ENCODE results near the gene CAMK2N1. TPM values are rescaled to one million over a fixed set of nuclear protein-coding genes. Genes with fewer than 3 reads are reported as not detected.

CAMK2N1 gene
- total and polyA plus RNA-seq, 2 of the 13 experiments (the other 11 are each of a cell fraction or from before 2014, with no cell fraction given): 38.0 to 38.6 TPM

DNA sequence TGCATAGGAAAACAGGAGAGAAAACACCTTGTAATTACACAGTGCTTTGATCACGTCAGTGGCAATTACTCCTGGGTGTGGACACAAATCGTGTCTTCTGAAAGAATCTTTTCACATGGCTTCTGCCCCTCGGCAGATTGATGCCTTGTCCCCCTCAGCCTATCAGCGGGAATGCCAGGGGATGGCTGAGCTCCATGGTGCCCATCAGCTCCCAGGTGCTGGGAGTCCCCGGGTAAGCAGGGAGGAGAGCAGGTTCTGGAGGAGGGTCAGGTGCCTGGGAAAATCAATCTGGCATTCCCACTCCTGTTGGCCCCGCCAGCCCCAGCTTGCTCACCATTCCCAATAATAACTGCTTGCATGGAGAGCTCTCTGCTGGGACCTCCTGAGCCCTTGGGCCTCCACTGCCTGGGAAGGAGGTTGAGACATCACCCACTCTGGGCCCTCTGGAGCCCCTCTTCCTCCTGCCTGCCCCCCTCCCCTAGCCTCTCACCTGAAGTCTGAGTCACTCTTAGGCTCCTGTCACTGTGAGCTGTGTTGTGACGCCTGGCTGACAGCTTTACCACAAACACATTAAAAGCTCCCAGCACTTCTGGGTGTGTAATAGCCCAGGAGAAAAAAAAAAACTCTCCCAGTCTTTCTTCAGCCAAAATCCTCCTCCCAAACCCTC lies 4.9 kb downstream of the CAMK2N1 start (continued):
- TF ChIP-seq SNAI1 (CRISPR knock-in tag; IDR thresholded peaks at IDR 0.05; ENCODE audit: borderline replicate concordance): no peak
- TF ChIP-seq FOXK1 (CRISPR knock-in tag; IDR thresholded peaks at IDR 0.05; ENCODE audit: borderline replicate concordance, low read depth): no peak
- TF ChIP-seq CERS6 (CRISPR knock-in tag; IDR thresholded peaks at IDR 0.05): no peak
- TF ChIP-seq, protein P1, sequence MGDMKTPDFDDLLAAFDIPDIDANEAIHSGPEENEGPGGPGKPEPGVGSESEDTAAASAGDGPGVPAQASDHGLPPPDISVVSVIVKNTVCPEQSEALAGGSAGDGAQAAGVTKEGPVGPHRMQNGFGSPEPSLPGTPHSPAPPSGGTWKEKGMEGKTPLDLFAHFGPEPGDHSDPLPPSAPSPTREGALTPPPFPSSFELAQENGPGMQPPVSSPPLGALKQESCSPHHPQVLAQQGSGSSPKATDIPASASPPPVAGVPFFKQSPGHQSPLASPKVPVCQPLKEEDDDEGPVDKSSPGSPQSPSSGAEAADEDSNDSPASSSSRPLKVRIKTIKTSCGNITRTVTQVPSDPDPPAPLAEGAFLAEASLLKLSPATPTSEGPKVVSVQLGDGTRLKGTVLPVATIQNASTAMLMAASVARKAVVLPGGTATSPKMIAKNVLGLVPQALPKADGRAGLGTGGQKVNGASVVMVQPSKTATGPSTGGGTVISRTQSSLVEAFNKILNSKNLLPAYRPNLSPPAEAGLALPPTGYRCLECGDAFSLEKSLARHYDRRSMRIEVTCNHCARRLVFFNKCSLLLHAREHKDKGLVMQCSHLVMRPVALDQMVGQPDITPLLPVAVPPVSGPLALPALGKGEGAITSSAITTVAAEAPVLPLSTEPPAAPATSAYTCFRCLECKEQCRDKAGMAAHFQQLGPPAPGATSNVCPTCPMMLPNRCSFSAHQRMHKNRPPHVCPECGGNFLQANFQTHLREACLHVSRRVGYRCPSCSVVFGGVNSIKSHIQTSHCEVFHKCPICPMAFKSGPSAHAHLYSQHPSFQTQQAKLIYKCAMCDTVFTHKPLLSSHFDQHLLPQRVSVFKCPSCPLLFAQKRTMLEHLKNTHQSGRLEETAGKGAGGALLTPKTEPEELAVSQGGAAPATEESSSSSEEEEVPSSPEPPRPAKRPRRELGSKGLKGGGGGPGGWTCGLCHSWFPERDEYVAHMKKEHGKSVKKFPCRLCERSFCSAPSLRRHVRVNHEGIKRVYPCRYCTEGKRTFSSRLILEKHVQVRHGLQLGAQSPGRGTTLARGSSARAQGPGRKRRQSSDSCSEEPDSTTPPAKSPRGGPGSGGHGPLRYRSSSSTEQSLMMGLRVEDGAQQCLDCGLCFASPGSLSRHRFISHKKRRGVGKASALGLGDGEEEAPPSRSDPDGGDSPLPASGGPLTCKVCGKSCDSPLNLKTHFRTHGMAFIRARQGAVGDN (CRISPR knock-in tag; IDR thresholded peaks at IDR 0.05): peak; percentile 39; the same call in 1 of the 2 replicates
- TF ChIP-seq CREB1 (IDR thresholded peaks at IDR 0.05): peak; percentile 20; the same call in 1 of the 2 replicates
- no peak for TF ChIP-seq CREB1 (CRISPR knock-in tag; IDR thresholded peaks at IDR 0.05)
- TF ChIP-seq AGO1 (IDR thresholded peaks at IDR 0.05; ENCODE audit: low read depth, low read length, poor library complexity, severe bottlenecking): peak; percentile 62
- 0 out of 2 replicates have a peak, but pooled peaks have one; percentile 19 for TF ChIP-seq EEA1 (CRISPR knock-in tag; IDR thresholded peaks at IDR 0.05; ENCODE audit: borderline replicate concordance)
- 0 out of 2 replicates have a peak, but pooled peaks have one; percentile 11 for TF ChIP-seq ZNF749 (CRISPR knock-in tag; IDR thresholded peaks at IDR 0.05; ENCODE audit: borderline replicate concordance)
- TF ChIP-seq HIVEP1 (CRISPR knock-in tag; IDR thresholded peaks at IDR 0.05): no peak
- TF ChIP-seq, protein P2, sequence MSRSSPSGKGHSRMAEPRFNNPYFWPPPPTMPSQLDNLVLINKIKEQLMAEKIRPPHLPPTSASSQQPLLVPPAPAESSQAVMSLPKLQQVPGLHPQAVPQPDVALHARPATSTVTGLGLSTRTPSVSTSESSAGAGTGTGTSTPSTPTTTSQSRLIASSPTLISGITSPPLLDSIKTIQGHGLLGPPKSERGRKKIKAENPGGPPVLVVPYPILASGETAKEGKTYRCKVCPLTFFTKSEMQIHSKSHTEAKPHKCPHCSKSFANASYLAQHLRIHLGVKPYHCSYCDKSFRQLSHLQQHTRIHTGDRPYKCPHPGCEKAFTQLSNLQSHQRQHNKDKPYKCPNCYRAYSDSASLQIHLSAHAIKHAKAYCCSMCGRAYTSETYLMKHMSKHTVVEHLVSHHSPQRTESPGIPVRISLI (CRISPR knock-in tag; IDR thresholded peaks at IDR 0.05; ENCODE audit: borderline replicate concordance): peak; percentile 55; the same call in 1 of the 2 replicates
- no peak for TF ChIP-seq ZNF720 (CRISPR knock-in tag; IDR thresholded peaks at IDR 0.05)
- TF ChIP-seq ZSCAN21 (CRISPR knock-in tag; IDR thresholded peaks at IDR 0.05; ENCODE audit: borderline replicate concordance): peak; percentile 71; the same call in 1 of the 2 replicates
- 0 out of 2 replicates have a peak, but pooled peaks have one; percentile 28 for TF ChIP-seq ZNF317 (CRISPR knock-in tag; IDR thresholded peaks at IDR 0.05)
- 0 out of 2 replicates have a peak, but pooled peaks have one; percentile 9 for TF ChIP-seq TBX2 (CRISPR knock-in tag; IDR thresholded peaks at IDR 0.05; ENCODE audit: borderline replicate concordance)
- TF ChIP-seq, protein P3, sequence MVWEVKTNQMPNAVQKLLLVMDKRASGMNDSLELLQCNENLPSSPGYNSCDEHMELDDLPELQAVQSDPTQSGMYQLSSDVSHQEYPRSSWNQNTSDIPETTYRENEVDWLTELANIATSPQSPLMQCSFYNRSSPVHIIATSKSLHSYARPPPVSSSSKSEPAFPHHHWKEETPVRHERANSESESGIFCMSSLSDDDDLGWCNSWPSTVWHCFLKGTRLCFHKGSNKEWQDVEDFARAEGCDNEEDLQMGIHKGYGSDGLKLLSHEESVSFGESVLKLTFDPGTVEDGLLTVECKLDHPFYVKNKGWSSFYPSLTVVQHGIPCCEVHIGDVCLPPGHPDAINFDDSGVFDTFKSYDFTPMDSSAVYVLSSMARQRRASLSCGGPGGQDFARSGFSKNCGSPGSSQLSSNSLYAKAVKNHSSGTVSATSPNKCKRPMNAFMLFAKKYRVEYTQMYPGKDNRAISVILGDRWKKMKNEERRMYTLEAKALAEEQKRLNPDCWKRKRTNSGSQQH (CRISPR knock-in tag; IDR thresholded peaks at IDR 0.05; ENCODE audit: low read depth): 0 out of 2 replicates have a peak, but pooled peaks have one; percentile 14
- TF ChIP-seq HMG20B (CRISPR knock-in tag; conservative IDR thresholded peaks at IDR 0.05): no peak; the same call in 1 of the 2 replicates
- TF ChIP-seq, protein P4, sequence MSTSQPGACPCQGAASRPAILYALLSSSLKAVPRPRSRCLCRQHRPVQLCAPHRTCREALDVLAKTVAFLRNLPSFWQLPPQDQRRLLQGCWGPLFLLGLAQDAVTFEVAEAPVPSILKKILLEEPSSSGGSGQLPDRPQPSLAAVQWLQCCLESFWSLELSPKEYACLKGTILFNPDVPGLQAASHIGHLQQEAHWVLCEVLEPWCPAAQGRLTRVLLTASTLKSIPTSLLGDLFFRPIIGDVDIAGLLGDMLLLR (CRISPR knock-in tag; IDR thresholded peaks at IDR 0.05): 0 out of 2 replicates have a peak, but pooled peaks have one; percentile 45
- no peak for TF ChIP-seq GABPA (IDR thresholded peaks at IDR 0.05; ENCODE audit: low read depth, low read length)
- no peak for TF ChIP-seq GABPA (CRISPR knock-in tag; IDR thresholded peaks at IDR 0.05; ENCODE audit: low read depth)
- TF ChIP-seq ZC3H4 (CRISPR knock-in tag; IDR thresholded peaks at IDR 0.05; ENCODE audit: borderline replicate concordance): peak; percentile 84; the same call in 1 of the 2 replicates
